ENCODE data around the gene ZNF689. TPM values are rescaled to one million over a fixed set of nuclear protein-coding genes. Genes with fewer than 3 reads are reported as not detected.

Gene ZNF689
- total RNA-seq, 1 experiment from 2014 or later, result 21.1 TPM

GRCh38 chr16:30562021-30562420 lies 48.2 kb downstream of the ZNF689 start:
- no peak overlapping the region for H2AFZ ChIP-seq (ENCODE audit: low read length)
- H3K4me1 ChIP-seq (ENCODE audit: insufficient read depth, low read length), result no peaks in the 10 kb centered on the region
- no peak overlapping the region for H3K18ac ChIP-seq (ENCODE audit: insufficient read length, low read depth, low read length)
- H3K9me3 ChIP-seq (ENCODE audit: control insufficient read depth, low read depth, low read length), result no peaks in the 10 kb centered on the region
- H4K20me1 ChIP-seq (ENCODE audit: control insufficient read depth, insufficient read depth, insufficient read length), result no peaks in the 10 kb centered on the region
- H3K56ac ChIP-seq (ENCODE audit: insufficient read length, low read depth, low read length), result no peak overlapping the region
- H3K9ac ChIP-seq (ENCODE audit: extremely low read depth, insufficient read length, low read length), result no peak overlapping the region
- no peaks in the 10 kb centered on the region for H3K27me3 ChIP-seq (ENCODE audit: insufficient read depth, low read length)
- H4K91ac ChIP-seq (ENCODE audit: insufficient read length, low read depth, low read length), result no peak overlapping the region
- Mint-ChIP-seq H3K4me1 (peaks cover 8 to 25% of the 10 kb centered on the region in 2 experiments), H3K36me3 (ENCODE audit: insufficient read depth in 1 of 3, low read depth in 3 of 3) (no peaks in the 10 kb centered on the region; a peak in 1 of 7 replicates), H3K27ac (no peak overlapping the region), H3K9me3 (no peaks in the 10 kb centered on the region), H3K4me3 (no peak overlapping the region), H3K27me3 (ENCODE audit: low read depth) (peaks cover 9% of the 10 kb centered on the region)
- no peak overlapping the region for H3K27ac ChIP-seq (ENCODE audit: insufficient read length, low read depth, low read length)
- no peak overlapping the region for H2BK5ac ChIP-seq (ENCODE audit: insufficient read length, low read length)
- TF ChIP-seq, protein P1, sequence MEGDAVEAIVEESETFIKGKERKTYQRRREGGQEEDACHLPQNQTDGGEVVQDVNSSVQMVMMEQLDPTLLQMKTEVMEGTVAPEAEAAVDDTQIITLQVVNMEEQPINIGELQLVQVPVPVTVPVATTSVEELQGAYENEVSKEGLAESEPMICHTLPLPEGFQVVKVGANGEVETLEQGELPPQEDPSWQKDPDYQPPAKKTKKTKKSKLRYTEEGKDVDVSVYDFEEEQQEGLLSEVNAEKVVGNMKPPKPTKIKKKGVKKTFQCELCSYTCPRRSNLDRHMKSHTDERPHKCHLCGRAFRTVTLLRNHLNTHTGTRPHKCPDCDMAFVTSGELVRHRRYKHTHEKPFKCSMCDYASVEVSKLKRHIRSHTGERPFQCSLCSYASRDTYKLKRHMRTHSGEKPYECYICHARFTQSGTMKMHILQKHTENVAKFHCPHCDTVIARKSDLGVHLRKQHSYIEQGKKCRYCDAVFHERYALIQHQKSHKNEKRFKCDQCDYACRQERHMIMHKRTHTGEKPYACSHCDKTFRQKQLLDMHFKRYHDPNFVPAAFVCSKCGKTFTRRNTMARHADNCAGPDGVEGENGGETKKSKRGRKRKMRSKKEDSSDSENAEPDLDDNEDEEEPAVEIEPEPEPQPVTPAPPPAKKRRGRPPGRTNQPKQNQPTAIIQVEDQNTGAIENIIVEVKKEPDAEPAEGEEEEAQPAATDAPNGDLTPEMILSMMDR (conservative IDR thresholded peaks at IDR 0.05), result no peak
- H3K4ac ChIP-seq (ENCODE audit: low read depth, low read length), result no peak overlapping the region
- H2AK5ac ChIP-seq (ENCODE audit: insufficient read length, low read length), result no peak overlapping the region
- H2BK15ac ChIP-seq (ENCODE audit: low read depth, low read length), result no peak overlapping the region
- no peaks in the 10 kb centered on the region for H3K79me2 ChIP-seq (ENCODE audit: insufficient read depth, low read length)
- no peak overlapping the region for H2BK20ac ChIP-seq (ENCODE audit: low read depth, low read length, poor library complexity, severe bottlenecking)
- H4K5ac ChIP-seq (ENCODE audit: insufficient read length, low read depth, low read length), result no peak overlapping the region
- H3K14ac ChIP-seq (ENCODE audit: insufficient read depth, low read length), result no peak overlapping the region
- no peak overlapping the region for H3K4me2 ChIP-seq (ENCODE audit: insufficient read depth, insufficient read length, low read length)
- H2BK12ac ChIP-seq (ENCODE audit: insufficient read length, low read depth, low read length), result no peak overlapping the region
- no peak overlapping the region for H3K23ac ChIP-seq (ENCODE audit: insufficient read length, low read depth, low read length)
- peaks cover 8% of the 10 kb centered on the region for H3K23me2 ChIP-seq (ENCODE audit: insufficient read length, low read depth, low read length, poor library complexity, severe bottlenecking)
- no peak overlapping the region for H3T11ph ChIP-seq (ENCODE audit: low read length)
- H4K8ac ChIP-seq (replicated peaks; ENCODE audit: insufficient read length, low read depth, low read length), result no peak overlapping the region
- DNase-seq, result no peak
- no peak overlapping the region for H2BK120ac ChIP-seq (ENCODE audit: low read depth, low read length, poor library complexity, severe bottlenecking)
- H3K79me1 ChIP-seq (ENCODE audit: insufficient read depth, low read depth, low read length, poor library complexity, severe bottlenecking), result no peaks in the 10 kb centered on the region
- no CpG with 5 or more reads among the region's 14 CpGs for WGBS (ENCODE audit: extremely low coverage, insufficient read length, low lambda C conversion rate)

All from H9 (cell line).